ENCODE measurements around the gene DENND1A. TPM values are rescaled to one million over a fixed set of nuclear protein-coding genes. Genes with fewer than 3 reads are reported as not detected.

Gene DENND1A
- total and polyA plus RNA-seq, 2 experiments from 2014 or later, result 13.1 to 14.5 TPM

DNA sequence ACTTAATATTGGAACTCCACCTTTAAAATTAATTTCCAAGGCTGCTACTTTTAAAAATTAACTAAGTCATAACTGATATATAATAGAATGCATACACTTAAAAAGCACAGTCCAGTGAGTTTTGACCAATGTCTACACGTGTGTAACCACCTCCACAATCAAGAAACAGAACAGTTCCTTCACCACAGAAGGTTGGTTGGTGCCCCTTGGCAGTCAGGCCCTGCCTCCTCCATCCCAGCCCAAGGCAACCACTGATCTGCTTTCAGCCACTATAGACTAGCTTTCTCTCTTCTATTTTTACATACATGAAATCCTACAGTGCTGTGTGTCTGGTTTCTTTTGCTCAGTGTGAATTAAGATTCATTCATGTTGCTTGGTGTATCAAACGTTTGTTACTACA lies 358.7 kb downstream of the DENND1A start:
- Histone ChIP-seq H3K4me1 (ENCODE audit: low read depth) (no peaks in the 10 kb centered on the region), H3K36me3 (no peaks in the 10 kb centered on the region), H3K4me3 (no peak overlapping the region), H3K27ac (no peak overlapping the region), H3K9me3 (ENCODE audit: low read depth) (no peaks in the 10 kb centered on the region), H3K27me3 (no peaks in the 10 kb centered on the region)
- TF ChIP-seq, protein P1, sequence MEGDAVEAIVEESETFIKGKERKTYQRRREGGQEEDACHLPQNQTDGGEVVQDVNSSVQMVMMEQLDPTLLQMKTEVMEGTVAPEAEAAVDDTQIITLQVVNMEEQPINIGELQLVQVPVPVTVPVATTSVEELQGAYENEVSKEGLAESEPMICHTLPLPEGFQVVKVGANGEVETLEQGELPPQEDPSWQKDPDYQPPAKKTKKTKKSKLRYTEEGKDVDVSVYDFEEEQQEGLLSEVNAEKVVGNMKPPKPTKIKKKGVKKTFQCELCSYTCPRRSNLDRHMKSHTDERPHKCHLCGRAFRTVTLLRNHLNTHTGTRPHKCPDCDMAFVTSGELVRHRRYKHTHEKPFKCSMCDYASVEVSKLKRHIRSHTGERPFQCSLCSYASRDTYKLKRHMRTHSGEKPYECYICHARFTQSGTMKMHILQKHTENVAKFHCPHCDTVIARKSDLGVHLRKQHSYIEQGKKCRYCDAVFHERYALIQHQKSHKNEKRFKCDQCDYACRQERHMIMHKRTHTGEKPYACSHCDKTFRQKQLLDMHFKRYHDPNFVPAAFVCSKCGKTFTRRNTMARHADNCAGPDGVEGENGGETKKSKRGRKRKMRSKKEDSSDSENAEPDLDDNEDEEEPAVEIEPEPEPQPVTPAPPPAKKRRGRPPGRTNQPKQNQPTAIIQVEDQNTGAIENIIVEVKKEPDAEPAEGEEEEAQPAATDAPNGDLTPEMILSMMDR (IDR thresholded peaks at IDR 0.05; ENCODE audit: low read depth, low read length), result no peak
- DNase-seq (ENCODE audit: low read depth in 1 of 2, low spot score in 1 of 2), result no peak

DNA sequence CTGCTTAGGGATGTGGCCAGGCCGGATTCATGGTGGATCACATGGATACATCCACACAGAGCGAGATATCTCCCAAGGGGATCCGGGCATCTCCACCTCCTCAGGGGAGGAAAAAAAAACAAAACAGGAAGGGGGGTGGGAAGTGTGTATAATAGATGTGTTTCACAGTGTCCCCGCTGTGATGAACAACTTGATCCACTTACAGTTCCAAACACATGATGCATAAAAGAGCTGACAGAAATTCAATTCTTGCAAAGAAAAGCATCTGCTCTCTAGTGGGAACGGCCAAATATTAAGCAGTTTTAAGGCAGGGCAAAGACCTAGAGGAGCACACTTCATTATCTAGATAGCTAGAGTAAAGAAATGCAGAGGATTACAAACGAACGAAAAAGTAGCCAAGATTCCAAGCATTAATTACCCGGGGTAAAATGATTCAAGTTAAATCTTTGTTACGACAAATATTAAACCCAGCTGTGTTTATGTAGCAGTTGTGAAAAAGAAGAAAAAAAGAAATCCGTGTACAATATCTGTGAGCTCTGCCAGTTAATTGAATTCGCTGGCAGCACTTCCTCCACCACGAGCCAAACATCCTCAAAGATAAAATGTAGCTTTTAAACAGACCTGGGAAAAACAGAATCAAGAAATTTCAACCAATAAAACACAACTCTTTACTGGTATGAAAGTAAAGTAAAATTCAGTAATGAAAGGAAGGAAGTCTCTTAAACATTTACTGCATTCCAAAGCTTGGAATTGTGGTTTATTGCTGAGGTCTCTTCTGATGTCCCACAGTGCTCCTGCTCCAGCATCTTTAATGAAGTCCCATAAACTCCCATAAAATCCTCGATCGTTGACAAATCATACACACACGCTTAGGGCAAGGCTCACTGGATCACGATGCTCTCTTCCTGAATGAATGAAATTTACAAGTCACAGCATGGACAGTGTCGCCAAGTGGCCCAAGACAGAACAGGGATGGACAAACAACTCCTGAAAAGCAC lies 360.9 kb downstream of the DENND1A start:
- Histone ChIP-seq H3K27me3 (no peaks in the 10 kb centered on the region), H3K9me3 (ENCODE audit: low read depth) (no peaks in the 10 kb centered on the region), H3K27ac (no peak overlapping the region)

GRCh38 chr9:123567013-123567412 lies 362.9 kb downstream of the DENND1A start:
- no peaks in the 10 kb centered on the region for H3K4me1 ChIP-seq (ENCODE audit: low read depth)
- no peaks in the 10 kb centered on the region for H3K36me3 ChIP-seq
- no peak for DNase-seq (ENCODE audit: low read depth in 1 of 2, low spot score in 1 of 2)
- no peak overlapping the region for H3K4me3 ChIP-seq
- H3K27me3 ChIP-seq, result no peaks in the 10 kb centered on the region
- H3K27ac ChIP-seq, result no peak overlapping the region
- TF ChIP-seq, protein P1 (IDR thresholded peaks at IDR 0.05; ENCODE audit: low read depth, low read length), result no peak
- no peaks in the 10 kb centered on the region for H3K9me3 ChIP-seq (ENCODE audit: low read depth)

More for the DNA sequence above, 360.9 kb downstream of the DENND1A start:
- H3K4me1 ChIP-seq (ENCODE audit: low read depth), result no peaks in the 10 kb centered on the region
- TF ChIP-seq, protein P1 (IDR thresholded peaks at IDR 0.05; ENCODE audit: low read depth, low read length), result no peak
- no peaks in the 10 kb centered on the region for H3K36me3 ChIP-seq
- no peak overlapping the region for H3K4me3 ChIP-seq
- DNase-seq (ENCODE audit: low read depth in 1 of 2, low spot score in 1 of 2), result peak in 1 of 2 donors; percentile 57

DNA sequence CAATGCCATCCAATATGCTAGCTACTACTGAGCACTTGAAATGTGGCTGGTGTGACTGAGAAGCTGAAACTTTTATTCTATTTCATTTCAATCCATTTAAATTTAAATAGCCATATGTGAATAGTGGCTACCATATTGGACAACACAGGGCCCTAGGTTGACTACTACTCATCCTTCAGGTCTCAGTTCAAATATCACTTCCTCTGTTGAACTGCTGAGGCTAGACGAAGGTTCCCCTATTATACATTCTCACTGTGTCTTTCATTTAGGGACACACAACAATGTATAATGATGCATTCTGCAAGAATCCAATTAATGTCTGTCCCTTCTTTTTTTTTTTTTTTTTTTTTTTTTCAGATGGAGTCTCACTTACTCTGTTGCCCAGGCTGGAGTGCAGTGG lies 365.3 kb downstream of the DENND1A start:
- no peak overlapping the region for H3K4me3 ChIP-seq
- DNase-seq (ENCODE audit: low read depth in 1 of 2, low spot score in 1 of 2), result no peak
- no peaks in the 10 kb centered on the region for H3K4me1 ChIP-seq (ENCODE audit: low read depth)
- H3K9me3 ChIP-seq (ENCODE audit: low read depth), result no peaks in the 10 kb centered on the region
- no peaks in the 10 kb centered on the region for H3K36me3 ChIP-seq
- no peaks in the 10 kb centered on the region for H3K27me3 ChIP-seq
- no peak overlapping the region for H3K27ac ChIP-seq
- TF ChIP-seq, protein P1 (IDR thresholded peaks at IDR 0.05; ENCODE audit: low read depth, low read length), result no peak

DNA sequence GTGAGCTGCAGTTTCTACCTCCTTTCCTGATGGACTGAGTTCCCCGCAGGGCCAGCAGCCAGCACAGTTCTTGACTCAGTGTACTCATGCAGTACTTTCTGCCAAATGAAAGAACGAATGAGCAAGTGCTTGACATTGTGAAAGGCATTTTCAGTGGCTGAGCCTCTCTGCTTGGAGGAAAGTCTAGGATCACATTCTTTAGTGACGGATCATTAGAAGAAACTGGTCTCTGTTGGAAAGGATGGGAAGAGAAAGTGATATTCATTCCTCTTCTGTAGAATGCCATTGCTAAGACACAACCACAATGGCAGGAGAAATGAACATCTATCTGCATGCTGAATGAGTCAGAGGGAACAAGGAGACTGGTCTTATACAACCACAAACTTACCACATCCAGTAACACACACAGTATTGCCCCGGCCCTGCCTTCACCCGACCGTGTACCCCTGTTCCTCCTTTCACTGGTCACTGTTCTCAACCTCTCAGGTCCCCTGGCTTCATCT lies 367.0 kb downstream of the DENND1A start:
- no peaks in the 10 kb centered on the region for H3K9me3 ChIP-seq (ENCODE audit: low read depth)
- H3K4me3 ChIP-seq, result no peak overlapping the region
- H3K4me1 ChIP-seq (ENCODE audit: low read depth), result no peaks in the 10 kb centered on the region
- TF ChIP-seq, protein P1 (IDR thresholded peaks at IDR 0.05; ENCODE audit: low read depth, low read length), result no peak
- no peaks in the 10 kb centered on the region for H3K36me3 ChIP-seq
- H3K27ac ChIP-seq, result no peak overlapping the region
- no peaks in the 10 kb centered on the region for H3K27me3 ChIP-seq
- DNase-seq (ENCODE audit: low read depth in 1 of 2, low spot score in 1 of 2), result peak in 1 of 2 donors; percentile 77
